Karpas-422 (cell line): ENCODE results near the gene COL4A2. TPM values are rescaled to one million over a fixed set of nuclear protein-coding genes. Genes with fewer than 3 reads are reported as not detected.

Experiments used
- DNase-seq: peaks from one replicate; pipeline ENCODE4 v3.0.0-alpha.2; 2015
- H2AFZ ChIP-seq: fragments of 200-600 bp; sonication (generic); 2 replicates; pipeline ENCODE4 v1.6.1; 2014; ENCODE audit warnings: antibody characterized with exemption, low read length, mixed read lengths
- H3K27ac ChIP-seq: fragments of 200-600 bp; sonication (generic); 2 replicates; pipeline ENCODE4 v1.5.1; 2014; ENCODE audit warnings: mild to moderate bottlenecking, low read length, moderate library complexity
- H3K27me3 ChIP-seq: fragments of 200-600 bp; sonication (generic); 2 replicates; pipeline ENCODE4 v1.6.1; 2014; ENCODE audit warnings: low read length, mixed read lengths
- H3K36me3 ChIP-seq: fragments of 200-600 bp; sonication (generic); 2 replicates; pipeline ENCODE4 v1.6.1; 2014; ENCODE audit warnings: low read length, mixed read lengths; ENCODE audit not compliant: insufficient read depth
- H3K4me1 ChIP-seq: fragments of 200-600 bp; sonication (generic); 2 replicates; pipeline ENCODE4 v1.6.1; 2014; ENCODE audit warnings: mild to moderate bottlenecking, low read length, mixed read lengths
- H3K4me2 ChIP-seq: fragments of 200-600 bp; sonication (generic); 2 replicates; pipeline ENCODE4 v1.6.1; 2014; ENCODE audit warnings: low read length, low read depth, mild to moderate bottlenecking; ENCODE audit not compliant: poor library complexity, severe bottlenecking
- H3K4me3 ChIP-seq: fragments of 200-600 bp; sonication (generic); 2 replicates; pipeline ENCODE4 v1.5.1; 2014; ENCODE audit warnings: mild to moderate bottlenecking, antibody characterized with exemption, low read length, mixed read lengths
- H3K79me2 ChIP-seq: fragments of 200-600 bp; sonication (generic); 2 replicates; pipeline ENCODE4 v1.6.1; 2014; ENCODE audit warnings: mild to moderate bottlenecking, low read length, mixed read lengths
- H3K9ac ChIP-seq: fragments of 200-600 bp; sonication (generic); 2 replicates; pipeline ENCODE4 v1.6.0; 2014; ENCODE audit warnings: low read length
- H3K9me2 ChIP-seq: fragments of 200-600 bp; sonication (generic), shearing (Covaris generic); replicated peaks from 2 replicates; pipeline ENCODE4 v1.6.0; 2014; ENCODE audit warnings: mild to moderate bottlenecking, low read length, moderate library complexity; ENCODE audit not compliant: insufficient read depth
- H3K9me3 ChIP-seq: fragments of 300-700, 200-600 bp; sonication (generic); 2 replicates; pipeline ENCODE4 v1.6.1; 2014; ENCODE audit warnings: low read length, mixed read lengths
- H4K20me1 ChIP-seq: fragments of 200-600 bp; sonication (generic); 2 replicates; pipeline ENCODE4 v1.6.1; 2014; ENCODE audit warnings: mild to moderate bottlenecking, antibody characterized with exemption, low read length, low read depth; ENCODE audit not compliant: insufficient read depth
- total RNA-seq: library from RNA; depleted of rRNA; stranded (reverse); fragments of >200 nt; shearing (Covaris generic); gene quantifications from 2 replicates; pipeline ENCODE4 v1.2.3, GENCODE V29; 2014; ENCODE audit warnings: low replicate concordance

The COL4A2 gene
- total RNA-seq, 1 experiment from 2014 or later = not detected

DNA sequence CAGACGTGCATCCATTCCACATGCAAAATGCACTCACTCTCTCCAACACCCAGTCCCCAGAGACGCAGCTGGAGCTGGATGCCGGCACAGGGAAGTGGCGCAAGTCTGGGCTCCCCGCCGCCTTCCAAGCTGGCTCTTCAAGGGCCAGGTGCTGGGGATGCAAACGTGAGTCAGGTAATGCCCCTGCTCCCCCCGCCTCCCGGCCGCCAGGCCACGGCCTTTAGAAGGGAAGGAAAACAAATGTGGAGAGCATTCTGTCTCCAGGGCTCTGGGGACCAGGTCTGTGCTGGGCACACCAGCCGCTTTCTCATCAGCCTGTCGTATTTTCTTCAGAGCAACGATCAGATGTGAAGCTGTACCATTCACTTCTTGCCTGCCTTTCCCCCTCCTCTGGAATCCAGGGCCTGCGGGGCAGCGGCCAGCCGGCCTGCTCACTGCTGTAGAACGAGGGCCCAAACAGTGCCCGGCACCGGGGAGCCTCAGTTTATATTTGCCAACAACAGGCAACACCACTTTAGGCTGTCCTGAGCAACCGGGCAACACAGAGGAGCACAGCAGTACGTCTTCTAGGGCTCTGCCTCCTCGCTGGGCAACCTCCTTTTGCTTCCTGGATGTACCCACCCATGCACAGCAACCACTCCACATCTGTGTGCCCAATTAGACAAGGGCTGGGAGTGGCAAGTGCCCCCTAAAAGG lies 250.7 kb downstream of the COL4A2 start:
- no peak overlapping the region for H3K27ac ChIP-seq
- no peak overlapping the region for H2AFZ ChIP-seq
- H3K9me3 ChIP-seq = no peaks in the 10 kb centered on the region
- no peaks in the 10 kb centered on the region for H3K27me3 ChIP-seq
- H3K9ac ChIP-seq = no peak overlapping the region
- H3K4me2 ChIP-seq = no peak overlapping the region
- H3K4me3 ChIP-seq = no peak overlapping the region
- no peaks in the 10 kb centered on the region for H3K36me3 ChIP-seq
- no peaks in the 10 kb centered on the region for H3K79me2 ChIP-seq
- no peaks in the 10 kb centered on the region for H4K20me1 ChIP-seq
- no peak for DNase-seq
- peaks cover 16% of the 10 kb centered on the region for H3K4me1 ChIP-seq
- no peaks in the 10 kb centered on the region for H3K9me2 ChIP-seq

DNA sequence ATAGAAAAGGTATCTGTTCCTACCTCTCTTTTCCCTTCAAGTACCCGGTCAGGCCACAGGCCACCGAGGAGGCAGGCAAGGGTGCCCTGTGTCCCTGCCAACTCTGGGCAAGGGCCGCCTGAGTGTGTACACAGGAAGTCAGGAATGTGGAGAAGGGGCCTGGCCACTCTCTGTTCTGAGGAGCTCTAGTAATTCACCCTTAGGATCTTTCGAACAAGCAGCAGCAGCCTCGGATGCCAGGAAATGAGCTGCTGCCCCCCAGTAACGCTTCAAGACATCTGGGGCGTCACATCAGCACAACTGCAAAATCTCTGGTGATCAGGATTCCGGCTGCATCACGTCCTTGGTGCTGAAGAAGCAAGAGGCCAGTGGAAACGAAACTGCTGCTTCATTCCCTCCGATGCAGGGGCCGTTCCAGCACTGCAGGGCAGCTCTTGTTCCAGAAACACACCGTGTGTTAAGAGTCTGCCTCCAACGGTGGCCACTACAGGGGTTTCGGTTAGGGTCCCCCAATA lies 252.4 kb downstream of the COL4A2 start:
- Histone ChIP-seq H3K9ac (no peak overlapping the region), H3K4me3 (no peak overlapping the region), H3K27me3 (no peaks in the 10 kb centered on the region), H3K79me2 (no peaks in the 10 kb centered on the region), H4K20me1 (no peaks in the 10 kb centered on the region), H3K36me3 (no peaks in the 10 kb centered on the region), H3K27ac (no peak overlapping the region), H3K4me1 (peaks cover 16% of the 10 kb centered on the region), H3K4me2 (no peak overlapping the region), H3K9me2 (no peaks in the 10 kb centered on the region), H3K9me3 (no peaks in the 10 kb centered on the region), H2AFZ (no peak overlapping the region)
- no peak for DNase-seq

DNA sequence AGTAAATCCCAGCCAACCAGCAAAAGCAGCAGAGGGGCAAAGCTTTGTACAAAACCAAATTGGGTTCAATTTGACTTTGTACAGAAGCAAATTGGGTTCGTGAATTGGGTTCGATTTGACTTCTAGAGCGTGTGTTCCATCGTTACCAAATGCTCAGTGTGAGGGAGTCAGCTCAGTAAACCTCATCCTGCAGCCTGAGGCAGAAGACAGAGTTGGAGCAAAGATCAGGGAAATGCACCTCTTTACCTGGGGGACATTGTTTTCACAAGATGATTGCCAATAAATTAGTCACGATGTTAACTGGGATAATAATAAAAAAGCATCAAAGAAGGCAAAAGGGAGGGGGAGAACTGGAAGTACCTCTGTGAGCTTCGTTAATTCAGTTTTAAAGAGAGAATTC lies 252.9 kb downstream of the COL4A2 start:
- H3K36me3 ChIP-seq = no peaks in the 10 kb centered on the region
- no peak overlapping the region for H3K27ac ChIP-seq
- peaks cover 20% of the 10 kb centered on the region for H3K4me1 ChIP-seq
- H3K4me3 ChIP-seq = no peak overlapping the region
- H3K4me2 ChIP-seq = no peak overlapping the region
- peaks cover 4% of the 10 kb centered on the region for H4K20me1 ChIP-seq
- no peaks in the 10 kb centered on the region for H3K27me3 ChIP-seq
- H3K9me2 ChIP-seq = no peaks in the 10 kb centered on the region
- no peaks in the 10 kb centered on the region for H3K79me2 ChIP-seq
- no peak overlapping the region for H2AFZ ChIP-seq
- DNase-seq = no peak
- H3K9ac ChIP-seq = no peak overlapping the region
- no peaks in the 10 kb centered on the region for H3K9me3 ChIP-seq

DNA sequence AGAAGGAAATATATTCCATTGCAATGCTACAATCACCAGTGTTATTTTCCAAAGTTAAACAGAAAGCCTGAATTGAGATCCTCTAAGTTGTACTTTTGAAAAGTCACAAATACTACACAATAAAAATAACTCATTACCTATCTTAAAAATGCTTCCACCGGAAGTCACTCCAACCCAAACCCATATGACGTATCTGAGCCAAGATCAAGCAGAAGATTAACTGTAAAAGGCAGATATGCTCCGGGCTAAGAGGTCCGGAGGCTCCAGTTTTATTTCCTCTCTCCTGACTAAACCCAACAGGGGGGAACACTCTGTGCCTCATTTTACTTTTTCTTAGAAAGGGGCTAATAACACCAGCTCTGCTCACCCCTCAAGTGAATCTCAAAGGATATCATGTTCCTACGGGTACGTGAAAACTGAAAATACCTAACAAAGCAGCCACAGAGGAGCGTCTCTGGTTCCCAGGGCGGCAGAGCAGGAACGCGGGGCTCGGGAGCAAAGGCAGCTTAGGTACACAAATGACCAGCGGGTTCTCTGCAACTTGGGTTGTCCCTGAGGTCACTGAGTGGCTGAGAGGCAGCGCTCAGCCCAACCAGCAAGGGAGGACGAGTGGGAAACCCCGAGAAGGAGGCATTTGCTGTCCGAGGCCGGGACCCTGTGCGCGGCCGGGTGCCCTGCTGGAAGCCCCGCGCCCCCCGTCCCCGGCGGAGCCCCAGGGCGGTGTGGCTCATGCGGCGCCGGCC lies 253.7 kb downstream of the COL4A2 start:
- H3K9ac ChIP-seq = no peak overlapping the region
- H3K4me3 ChIP-seq = peak overlapping the region; percentile 40; the same call in 1 of the 2 replicates
- peaks cover 22% of the 10 kb centered on the region for H3K4me1 ChIP-seq
- no peaks in the 10 kb centered on the region for H3K9me3 ChIP-seq
- H3K4me2 ChIP-seq = peak overlapping the region; percentile 29
- H3K27me3 ChIP-seq = no peaks in the 10 kb centered on the region
- no peaks in the 10 kb centered on the region for H3K79me2 ChIP-seq
- DNase-seq = no peak
- no peaks in the 10 kb centered on the region for H3K36me3 ChIP-seq
- H2AFZ ChIP-seq = no peak overlapping the region
- H4K20me1 ChIP-seq = peaks cover 5% of the 10 kb centered on the region
- H3K9me2 ChIP-seq = no peaks in the 10 kb centered on the region
- H3K27ac ChIP-seq = no peak overlapping the region

DNA sequence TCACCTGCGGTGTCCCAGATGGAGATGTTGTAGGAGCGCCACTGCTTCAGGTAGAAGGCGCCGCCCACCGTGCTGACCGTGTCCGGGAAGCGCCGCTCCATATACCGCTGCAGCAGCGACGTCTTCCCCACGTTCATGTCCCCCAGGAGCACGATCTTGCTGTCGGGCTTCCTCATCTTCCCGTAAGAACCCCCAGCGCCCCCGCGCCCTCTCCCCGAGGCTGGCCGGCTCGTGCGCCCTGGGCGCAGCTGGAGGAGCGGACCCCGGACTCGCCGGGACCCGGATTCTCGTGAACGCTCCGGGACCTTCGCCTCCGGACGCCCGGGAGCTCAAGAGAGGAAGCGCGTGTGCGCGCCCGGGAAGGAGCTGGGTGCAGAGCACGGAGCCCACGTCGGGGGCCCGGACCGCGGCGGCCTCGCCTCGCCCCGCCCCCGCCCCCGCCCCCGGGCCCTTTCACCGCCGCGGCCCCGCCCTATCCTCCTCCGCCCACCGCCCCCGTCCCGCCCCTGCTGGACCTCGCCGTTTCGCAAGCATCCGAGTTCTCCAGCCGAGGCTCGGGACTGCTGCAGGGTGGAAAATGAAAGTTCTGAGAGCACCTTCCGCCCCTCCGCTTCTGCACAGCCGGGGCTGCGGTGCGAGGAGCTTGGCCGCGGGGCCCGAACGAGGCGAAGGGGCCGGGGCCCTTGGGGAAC lies 254.4 kb downstream of the COL4A2 start, which contains the start of gene RAB20:
Gene RAB20, minus strand, starts transcription at position 379 of the 692 bp plus-strand sequence. Its CDS starts 203 bp downstream, at position 176.
- Histone ChIP-seq H3K4me3 (peak within 1 kb of the TSS; percentile 71), H3K27ac (no peak within 1 kb of the TSS), H4K20me1 (peaks cover 5% of the 10 kb centered on the region), H3K4me1 (peaks cover 19% of the 10 kb centered on the region), H3K36me3 (no peaks in the 10 kb centered on the region), H3K9ac (peak within 1 kb of the TSS; percentile 65), H3K4me2 (peak within 1 kb of the TSS; percentile 89), H3K9me3 (no peaks in the 10 kb centered on the region), H3K9me2 (no peaks in the 10 kb centered on the region), H2AFZ (peak within 1 kb of the TSS; percentile 87), H3K27me3 (no peaks in the 10 kb centered on the region), H3K79me2 (no peaks in the 10 kb centered on the region)
- DNase-seq = peak; percentile 50

DNA sequence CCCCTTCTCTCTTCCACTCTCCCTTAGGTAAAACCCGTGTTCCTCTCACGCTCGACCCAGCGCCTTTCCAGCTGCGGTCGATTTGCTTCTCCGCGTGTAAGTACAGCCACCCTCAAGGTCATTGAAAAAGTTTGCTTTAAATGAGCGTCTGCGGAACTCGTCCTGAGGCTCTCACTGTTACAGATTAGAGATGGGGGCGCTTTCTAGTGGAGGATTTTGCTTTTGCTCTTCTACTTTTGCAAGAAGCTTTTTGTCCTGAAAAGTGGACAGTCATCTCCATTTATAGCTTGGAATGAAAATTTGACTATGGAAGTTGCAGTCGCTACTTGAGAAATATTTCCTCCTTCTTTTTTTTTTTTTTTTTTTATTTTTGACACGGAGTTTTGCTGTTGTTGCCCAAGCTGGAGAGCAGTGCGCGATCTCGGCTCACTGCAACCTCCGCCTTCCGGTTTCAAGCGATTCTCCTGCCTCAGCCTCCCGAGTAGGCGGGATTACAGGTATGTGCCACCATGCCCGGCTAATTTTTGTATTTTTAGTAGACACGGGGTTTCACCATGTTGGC lies 255.0 kb downstream of the COL4A2 start:
- Histone ChIP-seq H3K4me2 (peak overlapping the region; percentile 89), H3K9ac (peak overlapping the region; percentile 65), H3K4me3 (peak overlapping the region; percentile 71), H3K27me3 (no peaks in the 10 kb centered on the region), H3K79me2 (no peaks in the 10 kb centered on the region), H4K20me1 (peaks cover 5% of the 10 kb centered on the region), H3K9me2 (no peaks in the 10 kb centered on the region), H2AFZ (peak overlapping the region; percentile 87), H3K9me3 (no peaks in the 10 kb centered on the region), H3K36me3 (no peaks in the 10 kb centered on the region), H3K4me1 (peaks cover 19% of the 10 kb centered on the region), H3K27ac (no peak overlapping the region)
- no peak for DNase-seq
